ENCODE measurements around the gene AOC2.
"Not testable (repeated sequence)": the region's sequence is repeated elsewhere in the genome, so short reads cannot be mapped to it uniquely, and the experiment has no call there.

AOC2 gene

GRCh38 chr17:42832213-42832933, 12.0 kb upstream of the AOC2 start:
- no peak for DNase-seq

GRCh38 chr17:42832934-42833766, 11.2 kb upstream of the AOC2 start, which contains the start of gene PSME3:
Gene PSME3, plus strand, starts transcription at chr17:42833397. Its CDS starts 235 bp downstream, at chr17:42833632.
- DNase-seq, result peak; percentile 93 to 94

DNA sequence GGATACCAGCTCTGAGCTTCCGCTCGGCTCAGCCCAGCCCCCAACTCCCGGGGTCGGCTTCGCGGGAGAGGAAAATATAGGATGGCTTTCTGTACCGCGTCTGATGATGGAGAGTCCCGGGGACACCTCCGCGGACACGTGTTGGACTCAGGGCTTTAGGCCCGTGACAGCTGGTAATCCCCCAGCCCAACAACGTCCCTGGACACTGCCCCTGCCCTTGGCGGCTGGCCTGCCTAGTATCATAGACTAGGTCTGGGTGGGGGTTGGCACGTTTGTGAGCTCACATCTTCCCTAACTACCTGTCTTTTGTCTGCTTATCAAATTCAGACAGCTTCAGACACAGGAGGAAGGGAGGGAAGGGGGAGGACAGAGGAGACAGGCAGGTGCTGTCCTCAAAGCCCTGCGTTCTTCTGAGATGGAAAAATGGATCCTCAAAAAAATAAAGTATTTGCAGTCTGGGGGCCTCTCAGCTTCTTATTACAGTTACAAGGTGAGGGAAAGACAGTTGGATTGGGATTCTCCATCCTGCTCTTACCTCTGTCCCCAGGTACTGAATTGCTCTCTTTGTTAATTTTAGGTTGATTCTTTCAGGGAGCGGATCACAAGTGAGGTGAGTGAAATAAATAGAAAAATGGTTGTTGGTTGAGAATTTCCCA, 10.5 kb upstream of the AOC2 start:
- no peak for DNase-seq

DNA sequence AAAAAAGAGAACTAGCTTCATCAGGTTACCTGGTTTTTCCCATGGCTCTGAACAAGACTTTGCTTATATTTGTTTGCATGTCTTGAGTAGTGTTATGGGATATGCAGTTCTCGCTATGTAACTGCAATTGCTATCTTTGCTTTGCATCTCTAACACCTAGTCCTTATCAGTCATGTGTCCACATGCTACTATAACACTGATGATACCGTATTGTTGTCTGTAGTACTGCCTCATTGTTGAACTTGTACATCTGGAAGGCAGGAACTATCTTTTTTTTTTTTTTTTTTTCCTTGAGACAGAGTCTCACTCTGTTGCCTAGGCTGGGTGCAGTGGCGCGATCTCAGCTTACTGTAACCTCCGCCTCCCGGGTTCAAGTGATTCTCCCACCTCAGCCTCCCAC, 8.6 kb upstream of the AOC2 start:
- no peak for DNase-seq

GRCh38 chr17:42841975-42842685, 2.2 kb upstream of the AOC2 start:
- DNase-seq, result no peak

DNA sequence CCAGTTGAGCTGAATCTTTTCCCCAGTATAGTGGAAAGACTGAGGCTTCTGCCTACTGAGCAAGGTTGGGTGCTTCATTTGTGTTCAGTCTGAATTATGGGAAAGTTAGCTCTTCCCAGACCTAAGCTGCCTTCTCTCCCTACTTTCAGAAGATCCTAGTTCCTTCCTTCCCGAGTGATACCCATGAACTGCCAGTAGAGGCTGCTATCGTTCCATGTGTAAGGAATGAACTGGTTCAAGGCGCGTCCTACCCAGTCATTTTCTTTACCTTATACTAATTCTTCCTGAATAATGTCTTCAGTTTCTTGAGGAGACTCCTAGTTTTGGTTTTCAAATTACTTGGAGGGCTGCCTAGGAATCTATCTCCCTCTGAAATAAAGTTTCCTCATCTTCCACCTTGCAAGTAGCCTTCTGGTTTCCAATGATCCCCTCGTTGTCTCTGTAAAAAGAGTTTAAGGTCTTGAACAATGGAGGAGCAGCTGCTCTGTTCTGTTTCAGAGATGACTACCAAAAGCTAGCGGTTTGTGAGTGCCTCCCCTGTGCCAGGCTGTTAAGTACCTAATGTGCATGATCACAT, 934 bp upstream of the AOC2 start:
- no peak for DNase-seq

- no peak for DNase-seq
These were observed 578 bp downstream of the AOC2 start for GRCh38 chr17:42844761-42845555.

GRCh38 chr17:42845556-42845917, 1.2 kb downstream of the AOC2 start:
- DNase-seq, result no peak

DNA sequence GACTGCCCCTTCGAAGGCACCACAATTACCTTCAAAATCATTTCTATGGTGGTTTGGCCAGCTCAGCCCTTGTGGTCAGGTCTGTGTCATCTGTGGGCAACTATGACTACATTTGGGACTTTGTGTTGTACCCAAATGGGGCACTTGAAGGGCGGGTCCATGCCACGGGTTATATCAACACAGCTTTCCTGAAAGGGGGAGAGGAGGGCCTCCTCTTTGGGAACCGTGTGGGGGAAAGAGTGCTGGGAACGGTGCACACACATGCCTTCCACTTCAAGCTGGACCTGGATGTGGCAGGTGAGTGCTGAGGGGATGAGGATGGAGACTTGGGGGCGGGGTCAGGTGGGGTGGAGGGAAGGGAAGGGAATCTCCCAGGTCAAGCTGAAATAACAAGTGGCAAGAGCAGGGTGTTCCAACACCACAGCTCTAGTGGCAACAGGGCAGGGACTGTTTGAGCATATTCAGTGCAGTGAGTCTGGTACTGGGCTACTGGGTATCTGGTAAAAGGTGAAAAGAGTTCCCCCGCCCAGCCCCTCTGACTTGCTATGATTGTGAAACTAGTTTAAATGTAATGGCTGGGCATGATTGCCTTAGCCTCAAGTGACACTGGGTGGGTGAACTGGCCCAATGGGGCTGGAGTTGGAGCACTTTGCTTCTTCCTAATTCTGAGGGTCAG, 1.7 kb downstream of the AOC2 start:
- DNase-seq, result peak; percentile 79 to 80

DNA sequence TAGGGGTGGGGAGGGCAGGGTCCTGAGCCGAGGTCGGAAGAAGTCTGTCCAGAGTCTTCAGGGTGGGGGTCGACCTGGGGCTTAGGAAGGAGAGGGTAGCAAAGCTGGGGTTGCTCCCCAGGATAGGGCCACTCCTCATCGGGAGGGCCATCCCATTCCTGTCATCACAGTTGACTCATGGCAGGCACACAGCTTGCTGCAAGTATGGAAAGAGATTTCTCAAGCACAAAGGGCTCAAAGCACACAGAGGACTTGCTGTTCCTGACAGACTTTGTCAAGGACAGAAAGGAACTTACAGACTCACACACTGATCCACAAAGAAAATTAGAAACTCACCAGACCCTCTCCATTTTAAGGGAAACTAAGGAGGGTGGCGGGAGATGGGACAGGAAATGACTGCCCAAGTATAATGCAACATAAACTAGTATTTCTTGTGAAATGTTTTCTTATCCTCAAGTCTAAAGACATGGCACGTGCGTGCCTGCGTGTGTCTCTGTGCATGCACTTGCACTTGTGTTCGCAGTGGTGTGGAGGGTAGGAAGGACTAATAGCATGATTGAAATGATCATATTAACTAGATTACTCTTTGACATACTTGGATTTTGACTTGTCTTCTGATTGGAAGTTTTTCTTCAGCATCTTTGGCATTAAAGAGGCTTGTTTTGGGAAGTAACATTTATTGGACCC, 2.4 kb downstream of the AOC2 start:
- DNase-seq, result no peak

DNA sequence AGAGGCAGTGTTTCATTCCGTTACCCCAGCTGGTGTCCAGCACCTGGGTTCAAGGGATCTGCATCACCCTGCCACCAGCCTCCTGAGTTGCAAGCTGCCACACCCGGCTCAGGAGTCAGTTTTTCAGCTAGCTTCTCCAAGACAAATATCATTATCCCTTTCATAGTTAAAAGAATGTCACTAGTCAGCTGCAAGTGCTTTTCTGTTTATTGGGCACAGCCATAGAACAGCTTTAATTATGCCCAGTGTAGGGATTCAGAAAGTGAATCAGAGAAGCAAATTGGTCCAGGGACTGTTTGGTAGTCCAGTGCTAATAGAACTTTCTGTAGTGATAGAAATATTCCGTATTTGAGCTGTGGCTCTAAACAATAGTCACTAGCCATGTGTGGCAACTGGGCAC, 3.7 kb downstream of the AOC2 start:
- no peak for DNase-seq

- DNase-seq, result no peak
These were observed 4.7 kb downstream of the AOC2 start for GRCh38 chr17:42849031-42849430.

DNA sequence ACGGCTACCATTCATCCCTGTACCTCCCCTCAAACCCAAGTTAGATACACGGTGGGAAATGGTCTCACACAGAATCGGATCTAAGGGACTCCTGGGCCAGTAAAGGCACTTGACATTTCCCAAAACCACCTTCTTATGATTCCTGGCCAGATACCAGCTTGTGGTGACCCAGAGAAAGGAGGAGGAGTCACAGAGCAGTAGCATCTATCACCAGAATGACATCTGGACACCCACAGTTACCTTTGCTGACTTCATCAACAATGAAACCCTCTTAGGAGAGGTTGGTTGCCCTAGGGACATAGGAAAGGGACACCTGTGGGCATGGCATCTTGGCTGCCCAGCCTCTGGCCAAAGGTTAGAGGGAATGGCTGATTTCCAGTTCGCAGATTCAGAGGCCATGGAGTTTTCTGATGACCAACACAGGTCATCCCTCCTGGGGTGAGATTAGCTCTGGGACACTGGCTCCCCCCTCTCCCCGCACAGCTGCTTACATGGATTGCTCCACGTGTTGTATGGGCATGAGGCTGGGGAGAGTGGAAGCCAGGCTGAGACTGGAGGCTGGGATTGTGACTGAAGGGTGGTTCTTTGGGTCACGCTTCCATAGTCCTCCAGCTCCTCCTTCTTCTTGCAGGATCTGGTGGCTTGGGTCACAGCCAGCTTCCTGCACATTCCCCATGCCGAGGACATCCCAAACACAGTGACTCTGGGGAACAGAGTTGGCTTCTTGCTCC, 5.2 kb downstream of the AOC2 start:
- DNase-seq, result no peak

DNA sequence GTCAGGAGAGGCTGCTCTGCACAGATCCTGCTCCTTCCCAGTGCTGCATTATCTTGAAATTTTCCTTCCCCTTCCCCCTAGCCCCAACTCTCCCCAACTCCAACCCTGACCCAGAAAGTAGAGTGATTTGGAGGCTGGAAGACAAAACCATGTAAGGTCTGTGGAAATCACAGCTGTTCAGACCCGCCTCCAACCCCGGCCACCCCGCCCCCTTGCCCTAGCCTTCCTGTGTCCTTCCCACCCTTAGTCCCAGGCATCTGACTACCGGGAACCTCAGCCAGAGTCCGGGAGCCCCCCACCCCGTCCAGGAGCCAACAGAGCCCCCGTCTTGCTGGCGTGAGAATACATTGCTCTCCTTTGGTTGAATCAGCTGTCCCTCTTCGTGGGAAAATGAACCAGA, 6.6 kb downstream of the AOC2 start, which contains the start of gene AOC3:
TSS of gene AOC3 (plus strand) at position 246 of the 400 bp plus-strand sequence. CDS start at position 391, 145 bp downstream.
- no peak for DNase-seq

GRCh38 chr17:42851371-42852240, 7.2 kb downstream of the AOC2 start:
- DNase-seq, result not testable (repeated sequence)

DNA sequence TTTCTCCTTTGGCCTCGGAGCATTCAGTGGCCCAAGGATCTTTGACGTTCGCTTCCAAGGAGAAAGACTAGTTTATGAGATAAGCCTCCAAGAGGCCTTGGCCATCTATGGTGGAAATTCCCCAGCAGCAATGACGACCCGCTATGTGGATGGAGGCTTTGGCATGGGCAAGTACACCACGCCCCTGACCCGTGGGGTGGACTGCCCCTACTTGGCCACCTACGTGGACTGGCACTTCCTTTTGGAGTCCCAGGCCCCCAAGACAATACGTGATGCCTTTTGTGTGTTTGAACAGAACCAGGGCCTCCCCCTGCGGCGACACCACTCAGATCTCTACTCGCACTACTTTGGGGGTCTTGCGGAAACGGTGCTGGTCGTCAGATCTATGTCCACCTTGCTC, 8.0 kb downstream of the AOC2 start:
- DNase-seq, result no peak

- DNase-seq, result no peak
These were observed 8.6 kb downstream of the AOC2 start for GRCh38 chr17:42853004-42853403.

DNA sequence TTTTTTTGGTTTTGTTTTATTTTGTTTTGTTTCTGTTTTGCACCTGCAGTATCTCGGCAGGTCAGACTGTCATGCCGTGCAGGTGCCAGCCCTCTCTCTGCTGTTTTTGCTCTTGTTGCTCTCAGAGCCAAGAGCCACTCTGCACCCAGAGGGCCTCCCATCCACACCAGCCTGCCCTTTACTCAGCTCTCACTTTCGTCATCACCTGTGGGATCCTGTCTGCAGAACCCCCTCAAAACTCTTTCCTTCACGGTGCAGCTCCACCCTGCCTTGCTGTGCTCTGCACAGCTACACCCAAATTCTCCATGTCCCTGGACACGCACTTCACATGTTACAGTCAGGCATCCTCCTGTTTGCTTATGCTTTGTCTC, 9.2 kb downstream of the AOC2 start:
- DNase-seq, result no peak

All from activated T-cell treated with anti-CD3 and anti-CD28 coated beads, Interleukin-2, amount 50 U/mL, for 48 hours (primary cell).